Measurements from ENCODE around the gene NAV3.

Gene NAV3

DNA sequence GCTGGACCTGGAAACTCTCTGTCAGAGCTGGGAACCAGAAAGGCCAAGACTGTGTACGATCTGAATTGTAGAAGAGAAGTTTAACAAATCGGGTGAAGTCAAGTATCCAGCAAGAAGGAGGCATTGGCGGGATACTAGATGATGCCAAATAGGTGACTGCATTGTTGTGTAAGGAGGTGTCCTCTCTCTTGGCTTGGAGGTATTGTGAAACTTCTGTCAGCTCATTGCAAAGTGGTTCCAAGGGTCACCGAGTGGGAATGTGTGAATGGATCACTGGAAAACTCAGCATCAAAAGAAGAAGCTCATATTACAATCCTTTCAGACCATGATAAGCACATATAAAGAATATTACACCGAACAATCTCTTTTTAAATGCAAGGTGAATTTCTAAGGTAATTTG, 11.7 kb downstream of the NAV3 start:
- no peak for DNase-seq

DNA sequence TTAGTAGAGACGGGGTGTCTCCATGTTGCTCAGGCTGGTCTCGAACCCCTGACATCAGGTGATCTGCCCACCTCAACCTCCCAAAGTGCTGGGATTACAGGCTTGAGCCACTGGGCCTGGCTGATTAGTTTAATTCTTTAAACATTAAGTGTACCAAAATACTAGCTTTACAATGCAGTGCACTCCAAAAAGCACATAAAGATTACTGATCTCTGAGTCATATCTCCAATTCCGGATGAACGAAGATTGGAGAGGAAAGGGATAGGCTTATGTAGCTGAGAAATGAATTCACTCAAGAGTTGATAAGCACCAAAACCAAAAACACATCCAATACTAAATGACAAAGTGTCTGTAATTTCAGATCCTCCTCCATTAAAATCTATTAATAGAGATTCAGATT, 15.1 kb downstream of the NAV3 start:
- peak; percentile 77 for DNase-seq

DNA sequence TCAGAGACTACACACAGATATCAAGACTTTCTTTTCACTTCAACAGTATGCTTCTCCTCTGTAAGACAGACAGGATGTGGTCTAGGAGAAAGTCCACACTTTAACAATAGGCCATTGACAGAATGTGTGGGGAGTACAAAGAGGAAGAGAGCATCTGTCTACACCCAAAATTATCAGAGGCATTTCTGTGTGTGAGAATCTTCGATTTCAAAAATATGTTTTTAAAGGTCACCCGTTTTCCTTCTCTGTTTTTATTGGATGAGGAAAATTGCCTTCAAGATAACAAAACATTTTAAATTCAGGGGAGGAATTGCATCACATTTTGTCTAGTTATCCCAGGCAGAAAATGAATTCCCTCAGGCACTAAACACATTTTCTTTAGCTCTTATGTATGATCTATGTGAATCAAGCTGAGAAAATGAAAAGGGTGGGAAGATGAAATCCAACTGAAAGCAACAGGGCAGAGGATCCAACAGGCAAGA, 16.4 kb downstream of the NAV3 start:
- DNase-seq, result peak; percentile 63

DNA sequence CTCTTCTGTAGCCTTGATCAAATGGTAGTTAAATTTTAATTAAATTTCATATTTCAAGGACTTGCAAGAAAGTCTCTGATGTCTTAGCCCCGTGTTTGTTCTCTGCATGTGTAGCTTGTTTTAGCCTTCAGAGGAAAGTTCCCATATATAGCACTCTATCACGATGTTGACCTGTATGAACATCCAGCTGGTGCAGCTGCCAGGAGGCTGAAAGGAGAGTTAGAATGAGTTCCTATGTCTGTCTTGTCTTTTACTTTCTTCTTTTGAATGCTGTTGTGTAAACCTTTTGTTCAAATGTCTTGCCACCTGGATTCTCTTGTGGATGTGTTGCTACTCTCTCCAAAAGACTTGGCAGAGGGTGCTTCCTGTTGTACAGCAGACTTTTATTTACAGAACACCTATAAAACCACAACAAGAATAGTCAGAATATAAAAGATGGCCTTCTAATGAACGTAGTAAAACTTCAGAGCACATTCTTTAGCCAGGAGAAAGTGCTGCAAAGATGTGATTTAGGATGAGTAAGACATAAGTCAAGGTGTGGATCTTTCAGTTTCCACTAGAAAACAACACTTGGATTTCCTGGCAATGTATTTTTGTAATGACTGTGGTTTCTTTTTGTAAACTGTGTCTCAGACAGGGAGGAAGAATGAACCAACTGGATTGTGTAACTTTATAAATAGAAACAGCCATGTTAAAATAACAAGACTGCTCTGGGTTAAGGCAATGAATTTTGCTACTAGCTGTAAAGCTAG, 17.2 kb downstream of the NAV3 start:
- DNase-seq, result peak; percentile 92

DNA sequence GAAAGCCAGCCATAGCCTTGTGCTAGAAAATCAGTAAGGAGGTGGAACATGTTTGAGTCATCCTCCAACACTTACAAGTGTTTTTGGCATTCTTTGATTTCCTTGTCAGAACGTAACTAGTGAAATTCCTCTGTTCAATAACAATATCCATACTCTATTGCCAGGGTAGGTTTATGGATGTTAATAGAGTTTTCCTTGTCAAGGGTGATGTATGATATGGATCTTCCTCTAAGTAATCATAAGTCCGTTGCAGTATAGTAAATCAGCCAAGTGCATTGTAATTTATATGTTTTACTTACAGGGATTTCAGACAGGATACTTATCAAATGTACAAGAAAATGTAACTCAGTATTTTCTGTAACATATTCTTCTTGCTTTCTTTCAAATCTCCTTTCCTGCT, 19.4 kb downstream of the NAV3 start:
- DNase-seq, result peak; percentile 4

DNA sequence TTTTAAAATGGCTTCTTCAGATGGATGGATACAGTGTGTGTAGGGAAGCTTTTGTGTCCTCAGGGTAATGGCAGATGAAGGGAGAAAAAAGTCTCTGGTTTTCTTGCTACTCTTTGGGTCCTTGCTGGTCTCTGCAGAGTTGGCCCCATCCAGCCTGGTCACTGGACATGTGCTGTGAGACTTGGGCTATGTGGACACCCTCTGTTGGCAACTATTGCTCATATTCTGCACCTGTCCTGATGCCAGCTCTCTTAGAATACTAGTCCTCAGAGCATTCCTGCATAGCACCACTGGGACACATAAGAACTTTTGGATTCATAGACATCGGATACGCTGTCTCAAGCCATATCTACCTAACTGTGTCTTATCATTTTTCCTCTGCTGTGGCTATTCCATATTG, 20.0 kb downstream of the NAV3 start:
- DNase-seq, result no peak

DNA sequence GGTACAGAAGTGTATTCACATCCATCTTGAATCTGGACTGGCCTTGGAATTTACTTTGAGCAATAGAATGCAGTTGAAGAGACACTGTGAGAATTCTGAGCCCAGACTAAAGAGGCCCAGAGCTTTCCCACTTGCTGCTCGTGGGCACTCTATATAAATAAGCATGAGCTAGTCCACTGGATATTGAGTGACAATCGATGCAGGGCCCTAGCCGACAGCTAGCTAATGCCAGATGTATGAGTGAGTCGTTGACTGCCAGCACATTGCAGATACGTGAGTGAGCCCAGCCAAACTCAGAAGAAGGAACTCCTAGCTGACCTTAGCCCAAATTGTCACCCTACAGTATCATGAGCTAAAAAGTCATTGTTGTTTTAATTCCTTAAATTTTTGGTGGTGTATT, 24.9 kb downstream of the NAV3 start:
- DNase-seq, result peak; percentile 28

DNA sequence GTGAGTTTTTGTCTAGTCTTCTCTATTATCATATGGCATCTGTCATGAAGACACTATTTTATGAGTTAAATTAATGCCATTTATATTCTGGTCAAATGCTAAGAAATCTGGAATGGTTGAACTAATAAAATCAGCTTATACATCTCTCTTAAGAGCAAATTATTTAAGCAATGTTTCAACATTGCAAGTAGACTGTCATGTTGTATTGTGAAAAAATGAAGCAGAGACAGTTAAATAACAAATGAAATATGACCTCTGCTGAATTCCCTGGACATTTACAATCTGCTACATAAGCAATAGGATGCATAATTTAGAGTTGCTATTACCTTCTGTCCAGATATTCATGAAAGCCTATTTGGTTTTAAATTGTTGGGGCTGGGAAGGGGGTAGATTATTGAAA, 30.6 kb downstream of the NAV3 start:
- DNase-seq, result no peak

DNA sequence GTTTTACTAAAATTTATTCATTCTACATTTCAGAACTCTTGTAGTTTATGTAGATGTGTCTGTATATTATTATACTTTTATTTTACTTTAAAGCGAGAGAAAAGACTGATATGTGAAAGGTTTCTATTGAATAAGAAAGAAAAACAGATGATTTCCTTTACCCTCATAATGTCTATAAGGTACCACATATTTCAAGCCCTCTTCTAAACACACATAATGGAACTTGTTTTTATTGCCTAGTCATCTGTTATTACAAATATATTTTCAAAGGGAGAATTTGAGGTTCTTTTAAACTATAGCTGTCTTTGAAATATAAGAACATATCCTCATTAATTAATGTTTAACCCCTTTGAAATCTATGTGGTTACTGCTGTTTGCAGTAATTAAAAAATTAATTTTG, 34.5 kb downstream of the NAV3 start:
- no peak for DNase-seq

DNA sequence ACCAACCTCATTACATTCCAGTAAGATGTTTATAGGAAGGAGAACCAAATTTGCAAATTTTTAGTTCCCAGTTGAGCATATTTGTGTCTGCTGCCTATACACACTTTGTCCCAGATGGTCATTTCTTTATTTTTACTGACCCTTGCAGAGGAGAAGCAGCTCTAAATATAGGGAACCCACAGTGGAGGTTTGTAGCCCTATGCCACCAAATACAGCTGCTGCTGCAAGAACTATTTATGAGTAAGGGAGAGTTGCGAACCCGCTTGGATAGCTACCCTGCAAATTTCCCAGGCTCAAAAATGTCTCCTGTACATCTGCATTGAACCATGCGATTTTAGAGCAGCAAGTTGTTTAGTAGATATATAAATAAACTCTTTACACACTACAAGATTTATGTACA, 48.2 kb downstream of the NAV3 start:
- DNase-seq, result no peak

DNA sequence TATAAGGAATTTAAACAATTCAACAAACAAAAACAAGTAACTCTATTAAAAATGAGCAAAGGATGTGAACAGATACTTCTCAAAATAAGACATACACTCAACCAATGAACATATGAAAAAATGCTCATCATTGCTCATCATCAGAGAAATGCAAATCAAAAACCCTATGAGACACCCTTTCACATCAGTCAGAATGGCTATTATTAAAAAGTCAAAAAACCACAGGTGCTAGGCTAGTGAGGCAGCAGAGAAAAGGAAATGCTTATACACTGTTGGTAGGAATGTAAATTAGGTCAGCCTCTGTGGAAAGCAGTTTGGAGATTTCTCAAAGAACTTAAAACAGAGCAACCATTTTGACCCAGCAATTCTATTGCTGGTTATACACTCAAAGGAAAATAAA, 52.0 kb downstream of the NAV3 start:
- no peak for DNase-seq

DNA sequence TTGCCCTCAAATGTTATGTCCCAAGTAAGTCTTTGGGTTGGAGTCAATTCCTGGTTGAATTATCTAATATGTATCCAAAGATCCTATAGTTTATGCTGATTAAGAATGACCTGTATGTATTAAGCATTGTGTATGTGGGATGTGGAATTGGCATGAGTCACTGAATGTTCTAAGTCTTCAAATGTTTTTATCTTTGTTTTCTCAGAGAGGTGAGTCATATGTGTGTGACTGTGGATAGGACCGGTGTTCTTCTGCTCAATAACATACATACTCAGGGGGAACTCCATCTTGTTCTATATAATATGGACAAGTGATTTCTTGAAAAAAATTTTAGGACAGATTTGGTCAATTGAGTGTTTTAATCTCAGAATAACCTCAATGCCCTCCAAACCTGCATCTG, 57.9 kb downstream of the NAV3 start:
- DNase-seq, result peak; percentile 66

DNA sequence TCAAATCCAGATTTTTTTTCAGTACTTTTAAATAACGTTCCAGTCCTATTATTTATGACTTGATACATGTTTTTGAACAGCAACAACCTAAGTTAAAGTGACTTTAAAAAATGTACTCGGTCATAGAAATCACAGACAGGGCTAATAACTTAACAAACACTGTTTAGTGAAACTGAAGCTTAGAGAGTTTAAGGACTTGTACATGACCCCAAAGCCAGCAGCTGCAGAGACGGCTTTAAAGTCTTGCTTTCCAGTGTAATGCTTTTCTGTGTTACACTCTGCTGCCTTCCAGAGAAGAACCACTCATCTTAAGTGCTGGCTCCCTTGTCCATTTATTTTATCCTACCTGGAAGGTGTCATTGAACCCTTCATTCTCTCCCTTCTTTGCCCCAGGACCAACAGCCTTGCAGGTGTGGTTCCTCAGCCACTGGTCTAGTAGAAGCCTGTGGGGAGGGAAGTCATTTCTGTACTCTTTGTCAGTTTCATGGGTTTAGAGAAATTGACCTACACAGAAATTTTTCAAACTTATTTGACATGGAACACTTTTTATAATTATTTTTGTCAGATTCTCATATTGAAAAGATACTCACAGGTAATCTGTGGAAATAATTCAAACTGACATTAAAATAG, 60.9 kb downstream of the NAV3 start:
- no peak for DNase-seq

DNA sequence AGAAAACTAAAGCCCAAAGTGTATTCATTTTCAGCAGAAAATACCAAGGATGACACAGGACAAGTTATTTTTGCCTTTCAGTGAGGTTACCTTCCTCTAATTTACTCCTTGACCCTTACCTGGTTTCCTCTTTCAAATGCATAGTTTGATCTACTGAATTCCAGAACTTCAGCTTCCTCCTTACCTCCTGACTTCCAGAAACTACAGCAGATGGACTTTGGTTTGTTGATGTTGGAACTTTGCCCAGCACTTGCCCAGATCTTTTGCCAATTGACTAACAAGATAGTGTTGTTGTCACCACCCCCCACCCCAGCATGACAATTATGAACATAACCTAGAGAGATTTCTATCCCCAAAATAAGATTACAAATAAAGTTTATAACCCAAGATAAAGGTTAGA, 63.2 kb downstream of the NAV3 start:
- no peak for DNase-seq

DNA sequence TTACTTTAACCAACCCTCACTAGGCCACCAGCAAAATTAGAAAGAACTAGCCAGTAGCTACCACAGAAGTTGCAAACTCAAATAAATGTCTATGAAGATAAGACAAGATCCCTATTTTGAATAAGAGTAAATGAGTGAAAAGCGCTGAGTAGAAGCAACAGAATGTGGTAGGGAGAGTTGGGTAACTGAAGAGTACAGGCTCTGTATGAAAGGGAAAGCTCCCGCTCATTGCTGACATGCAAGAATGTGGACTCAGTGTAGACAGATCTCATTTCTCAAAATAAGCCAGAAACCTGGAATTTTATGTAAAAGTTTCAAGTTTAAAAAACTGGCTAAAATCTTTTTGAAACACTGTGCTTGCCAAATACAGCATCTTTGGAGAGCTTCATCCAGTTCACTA, 63.9 kb downstream of the NAV3 start:
- DNase-seq, result no peak

DNA sequence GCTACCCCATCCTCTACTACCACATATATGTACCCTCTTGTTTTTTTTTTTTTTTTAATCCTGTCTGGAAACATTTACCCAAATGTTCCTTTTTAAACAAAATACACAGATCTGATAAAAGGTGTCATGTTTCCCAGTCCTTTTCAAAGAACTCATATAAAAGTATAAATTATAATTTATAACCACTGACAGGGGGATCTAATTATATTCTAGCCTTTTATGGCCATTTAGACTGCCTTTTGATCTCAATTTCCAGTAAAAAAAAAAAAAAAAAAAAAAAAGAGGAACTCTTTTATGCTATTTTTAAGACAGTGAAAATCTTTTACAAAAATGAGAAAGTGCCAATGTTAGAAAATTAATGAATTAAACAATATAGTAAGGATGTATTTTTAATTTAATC, 65.0 kb downstream of the NAV3 start:
- no peak for DNase-seq

DNA sequence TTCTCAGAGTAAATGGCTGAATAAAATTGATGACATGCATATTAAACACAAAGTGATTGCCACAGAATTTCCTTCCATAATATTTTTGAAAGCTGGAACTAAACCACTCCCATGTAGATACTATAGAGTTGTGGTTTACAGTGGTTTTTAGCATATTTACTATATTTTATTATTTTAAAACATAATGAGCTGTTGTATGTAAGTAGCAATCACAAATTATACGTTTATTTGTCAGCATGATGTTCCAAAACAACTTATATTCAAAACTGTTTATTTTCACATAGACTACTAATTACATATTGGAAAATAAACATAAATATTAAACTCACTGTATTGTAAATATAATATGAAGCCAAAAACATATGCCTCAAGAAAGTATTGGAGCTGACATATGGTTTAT, 77.2 kb downstream of the NAV3 start:
- DNase-seq, result no peak

DNA sequence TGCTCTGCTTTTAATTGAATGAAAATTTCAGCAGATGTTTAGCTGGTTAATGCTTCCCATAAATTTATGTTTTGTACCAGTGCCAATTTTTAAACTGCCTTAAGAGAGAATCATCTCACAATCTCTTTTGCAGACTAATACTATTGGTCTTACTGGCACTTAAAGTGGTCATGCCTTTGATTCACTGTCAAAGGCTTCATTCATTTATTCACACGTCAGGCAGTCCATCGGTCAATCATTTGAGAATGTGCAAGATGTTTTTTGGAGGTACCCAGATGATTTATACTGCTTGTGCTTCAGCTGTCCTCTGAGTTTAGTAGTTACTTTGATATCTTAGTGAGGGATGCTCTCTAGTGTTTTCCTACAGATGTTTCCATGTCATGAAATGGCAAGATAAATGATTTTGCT, 83.4 kb downstream of the NAV3 start:
- DNase-seq, result peak; percentile 63

DNA sequence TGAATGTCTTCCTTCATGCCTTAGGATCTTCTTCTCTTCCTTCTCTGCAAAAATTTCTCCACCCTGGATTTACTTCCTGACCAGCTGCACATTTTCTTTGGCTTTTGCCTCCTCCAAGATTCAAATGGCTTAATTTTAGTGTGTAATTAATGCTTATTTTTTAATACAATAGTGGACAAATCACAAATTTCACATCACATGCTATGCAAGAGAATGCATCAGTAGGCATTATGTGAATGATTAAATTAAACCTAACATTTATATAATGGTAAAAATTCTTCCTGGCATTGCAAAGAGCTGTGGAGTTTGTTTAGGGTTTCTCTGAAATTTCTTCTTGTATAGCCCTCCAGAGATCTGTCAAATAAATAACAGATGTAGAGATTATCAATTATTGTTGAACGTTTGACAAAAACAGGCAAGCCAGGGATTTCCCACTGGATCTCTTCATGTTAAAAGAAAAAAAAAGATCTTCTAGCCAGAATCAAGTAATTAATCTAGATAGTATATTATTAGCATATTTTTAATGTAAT, 84.4 kb downstream of the NAV3 start:
- no peak for DNase-seq

DNA sequence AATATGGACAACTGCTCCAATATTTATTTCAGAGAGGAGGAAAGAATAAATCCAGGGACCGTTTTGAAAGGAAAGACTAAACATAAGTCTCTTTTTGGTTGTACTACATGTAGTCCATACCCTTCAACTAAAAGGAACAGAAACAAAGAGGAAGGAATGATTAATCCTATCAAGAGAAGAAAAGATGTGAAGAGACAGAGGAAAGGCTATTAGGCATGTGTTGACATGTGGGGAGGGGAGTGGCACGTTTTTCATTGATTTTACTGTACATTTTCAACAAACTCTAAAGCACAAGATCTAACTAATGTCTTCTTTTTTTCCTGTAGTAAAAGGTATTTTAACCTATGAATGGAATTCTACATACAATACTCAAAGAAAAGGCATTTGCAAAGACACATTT, 85.6 kb downstream of the NAV3 start:
- no peak for DNase-seq

DNA sequence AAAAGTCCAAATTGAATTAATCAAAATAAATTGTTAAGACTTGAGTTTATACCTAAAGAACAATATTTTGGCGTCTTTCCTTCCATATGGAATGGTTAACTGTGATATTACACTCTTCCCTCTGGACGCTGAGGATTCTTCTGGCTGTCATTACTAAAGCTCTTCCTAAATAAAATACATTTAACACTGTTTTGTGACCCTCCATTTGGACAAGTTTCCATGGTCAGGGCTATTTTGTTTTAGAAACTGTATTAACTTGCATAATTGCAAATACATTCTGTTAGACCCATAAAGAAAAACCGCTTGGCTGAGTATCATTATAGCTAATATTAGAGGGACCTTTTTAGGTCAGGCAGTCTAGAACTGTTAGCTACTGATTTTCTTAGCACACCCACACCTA, 87.4 kb downstream of the NAV3 start:
- DNase-seq, result no peak

DNA sequence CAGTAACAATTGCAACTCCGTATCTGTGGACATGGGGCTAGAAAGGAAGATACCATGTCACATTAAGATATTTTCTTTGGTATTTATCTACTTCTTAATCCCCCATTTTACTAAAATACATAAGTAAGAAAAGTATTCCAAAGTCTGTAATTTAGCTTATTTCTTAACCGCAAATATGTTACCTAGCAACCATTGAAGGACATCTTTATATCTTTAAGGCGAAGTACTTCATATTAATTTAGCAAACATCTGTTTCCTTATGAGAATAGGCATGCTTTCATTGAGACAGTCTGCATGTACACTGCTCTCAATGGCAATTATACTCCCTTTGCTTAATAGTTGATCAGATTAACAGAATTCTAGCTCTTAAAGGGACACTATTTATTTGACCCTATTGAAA, 88.8 kb downstream of the NAV3 start:
- no peak for DNase-seq

DNA sequence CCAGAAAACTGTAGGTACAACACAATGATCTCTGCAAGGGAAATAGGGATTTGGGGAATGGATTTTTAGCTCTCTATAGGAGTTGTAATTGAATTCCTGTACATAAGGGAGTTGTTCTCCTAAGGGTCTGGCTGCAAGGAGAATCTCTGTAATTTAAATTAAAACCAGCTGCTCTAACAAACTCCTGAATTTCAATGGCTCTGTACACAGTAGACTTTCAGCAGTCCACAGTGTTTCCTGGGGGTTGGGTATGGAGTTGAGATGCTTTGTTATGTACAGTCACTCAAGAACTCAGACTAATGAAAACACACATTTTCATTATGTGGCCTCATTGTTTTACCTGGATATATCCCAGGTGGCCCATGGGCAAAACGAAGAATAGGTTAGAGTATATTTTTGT, 93.2 kb downstream of the NAV3 start:
- DNase-seq, result peak; percentile 93

DNA sequence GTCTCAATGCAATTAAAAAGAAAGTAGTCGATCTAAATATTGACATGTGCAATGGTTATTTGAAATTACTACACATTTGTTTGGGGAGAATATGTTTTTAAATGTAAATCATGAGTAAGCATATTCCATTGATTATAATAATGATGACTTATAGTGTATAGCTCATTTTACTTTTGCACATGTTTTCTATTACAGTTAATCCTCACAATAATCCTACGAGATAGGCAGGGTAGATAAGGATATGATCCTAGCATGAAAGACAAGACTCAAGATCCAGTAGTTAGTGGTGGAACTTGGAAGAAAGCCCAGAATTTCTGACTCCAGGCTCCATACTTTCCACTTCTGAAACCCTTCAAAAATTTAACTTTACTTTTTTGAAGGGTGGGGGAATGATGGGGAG, 94.0 kb downstream of the NAV3 start:
- DNase-seq, result peak; percentile 95

All from fibroblast of upper back skin (primary cell).